ENCODE data around the gene SETD7. TPM values are rescaled to one million over a fixed set of nuclear protein-coding genes. Genes with fewer than 3 reads are reported as not detected.
A peak's percentile ranks its signal among the peaks of the same experiment; 100 is the strongest.

SETD7 gene
- total RNA-seq, 1 donor from 2014 or later = 59.0 TPM

- no peak overlapping the region for H3K27ac ChIP-seq (ENCODE audit: low read depth, low read length)
- H3K36me3 ChIP-seq (ENCODE audit: control insufficient read depth in 3 of 3, insufficient read depth in 3 of 3, low read length in 3 of 3) = no peaks in the 10 kb centered on the region
- H3K4me1 ChIP-seq (ENCODE audit: control insufficient read depth in 3 of 3, insufficient read depth in 3 of 3, low read length in 3 of 3) = peaks cover 0 to under 1% (median 0%) of the 10 kb centered on the region in 3 donors
- no peaks in the 10 kb centered on the region for H3K9me3 ChIP-seq (ENCODE audit: control insufficient read depth in 3 of 3, low read length in 3 of 3)
- H3K4me3 ChIP-seq (ENCODE audit: low read length in 3 of 3) = no peak overlapping the region
- H3K27me3 ChIP-seq (ENCODE audit: control insufficient read depth in 3 of 3, insufficient read depth in 3 of 3, low read length in 3 of 3) = no peaks in the 10 kb centered on the region
- no peak overlapping the region for H3K9ac ChIP-seq (ENCODE audit: low read depth in 1 of 3, low read length in 3 of 3)
Observed at GRCh38 chr4:139461022-139461628, 94.9 kb downstream of the SETD7 start.

- Histone ChIP-seq H3K9me3 (ENCODE audit: control insufficient read depth in 3 of 3, low read length in 3 of 3) (no peaks in the 10 kb centered on the region), H3K27ac (ENCODE audit: low read depth, low read length) (no peak overlapping the region), H3K4me1 (ENCODE audit: control insufficient read depth in 3 of 3, insufficient read depth in 3 of 3, low read length in 3 of 3) (peaks cover 0 to 6% (median 3%) of the 10 kb centered on the region in 3 donors)
Observed at GRCh38 chr4:139460565-139460964, 95.5 kb downstream of the SETD7 start.

GRCh38 chr4:139458999-139459398 is 97.0 kb downstream of the SETD7 start:
- H3K27ac ChIP-seq (ENCODE audit: low read depth, low read length) = no peak overlapping the region
- peaks cover 11 to 20% (median 18%) of the 10 kb centered on the region in 3 donors for H3K4me1 ChIP-seq (ENCODE audit: control insufficient read depth in 3 of 3, insufficient read depth in 3 of 3, low read length in 3 of 3)
- no peaks in the 10 kb centered on the region for H3K9me3 ChIP-seq (ENCODE audit: control insufficient read depth in 3 of 3, low read length in 3 of 3)
- no peak overlapping the region for H3K9ac ChIP-seq (ENCODE audit: low read depth in 1 of 3, low read length in 3 of 3)
- H3K4me3 ChIP-seq (ENCODE audit: low read length in 3 of 3) = no peak overlapping the region
- no peaks in the 10 kb centered on the region for H3K27me3 ChIP-seq (ENCODE audit: control insufficient read depth in 3 of 3, insufficient read depth in 3 of 3, low read length in 3 of 3)
- no peaks in the 10 kb centered on the region for H3K36me3 ChIP-seq (ENCODE audit: control insufficient read depth in 3 of 3, insufficient read depth in 3 of 3, low read length in 3 of 3)

More at GRCh38 chr4:139460565-139460964, 95.5 kb downstream of the SETD7 start:
- H3K9ac ChIP-seq (ENCODE audit: low read depth in 1 of 3, low read length in 3 of 3) = no peak overlapping the region
- no peaks in the 10 kb centered on the region for H3K36me3 ChIP-seq (ENCODE audit: control insufficient read depth in 3 of 3, insufficient read depth in 3 of 3, low read length in 3 of 3)
- no peak overlapping the region for H3K4me3 ChIP-seq (ENCODE audit: low read length in 3 of 3)
- H3K27me3 ChIP-seq (ENCODE audit: control insufficient read depth in 3 of 3, insufficient read depth in 3 of 3, low read length in 3 of 3) = no peaks in the 10 kb centered on the region

GRCh38 chr4:139458543-139458942 is 97.5 kb downstream of the SETD7 start:
- Histone ChIP-seq H3K27ac (ENCODE audit: low read depth, low read length) (no peak overlapping the region), H3K4me3 (ENCODE audit: low read length in 3 of 3) (no peak overlapping the region), H3K9ac (ENCODE audit: low read depth in 1 of 3, low read length in 3 of 3) (no peak overlapping the region), H3K4me1 (ENCODE audit: control insufficient read depth in 3 of 3, insufficient read depth in 3 of 3, low read length in 3 of 3) (peaks cover 11 to 20% (median 18%) of the 10 kb centered on the region in 3 donors), H3K36me3 (ENCODE audit: control insufficient read depth in 3 of 3, insufficient read depth in 3 of 3, low read length in 3 of 3) (no peaks in the 10 kb centered on the region), H3K27me3 (ENCODE audit: control insufficient read depth in 3 of 3, insufficient read depth in 3 of 3, low read length in 3 of 3) (no peaks in the 10 kb centered on the region), H3K9me3 (ENCODE audit: control insufficient read depth in 3 of 3, low read length in 3 of 3) (no peaks in the 10 kb centered on the region)

- H3K9me3 ChIP-seq (ENCODE audit: control insufficient read depth in 3 of 3, low read length in 3 of 3) = no peaks in the 10 kb centered on the region
- H3K4me1 ChIP-seq (ENCODE audit: control insufficient read depth in 3 of 3, insufficient read depth in 3 of 3, low read length in 3 of 3) = peaks cover 16 to 27% (median 27%) of the 10 kb centered on the region in 3 donors
- H3K27me3 ChIP-seq (ENCODE audit: control insufficient read depth in 3 of 3, insufficient read depth in 3 of 3, low read length in 3 of 3) = no peaks in the 10 kb centered on the region
- H3K27ac ChIP-seq (ENCODE audit: low read depth, low read length) = no peak overlapping the region
- H3K36me3 ChIP-seq (ENCODE audit: control insufficient read depth in 3 of 3, insufficient read depth in 3 of 3, low read length in 3 of 3) = no peaks in the 10 kb centered on the region
- H3K9ac ChIP-seq (ENCODE audit: low read depth in 1 of 3, low read length in 3 of 3) = no peak overlapping the region
- no peak overlapping the region for H3K4me3 ChIP-seq (ENCODE audit: low read length in 3 of 3)
Observed at GRCh38 chr4:139457318-139457717, 98.7 kb downstream of the SETD7 start.

GRCh38 chr4:139455126-139455538 is 100.9 kb downstream of the SETD7 start:
- H3K36me3 ChIP-seq (ENCODE audit: control insufficient read depth in 3 of 3, insufficient read depth in 3 of 3, low read length in 3 of 3) = no peaks in the 10 kb centered on the region
- H3K27ac ChIP-seq (ENCODE audit: low read depth, low read length) = no peak overlapping the region
- no peaks in the 10 kb centered on the region for H3K27me3 ChIP-seq (ENCODE audit: control insufficient read depth in 3 of 3, insufficient read depth in 3 of 3, low read length in 3 of 3)
- peak overlapping the region; percentile 93 to 98 (median 96) for H3K4me3 ChIP-seq (ENCODE audit: low read length in 3 of 3)
- peaks cover 16 to 28% (median 27%) of the 10 kb centered on the region in 3 donors for H3K4me1 ChIP-seq (ENCODE audit: control insufficient read depth in 3 of 3, insufficient read depth in 3 of 3, low read length in 3 of 3)
- peak overlapping the region; percentile 83 to 98 (median 88) for H3K9ac ChIP-seq (ENCODE audit: low read depth in 1 of 3, low read length in 3 of 3)
- no peaks in the 10 kb centered on the region for H3K9me3 ChIP-seq (ENCODE audit: control insufficient read depth in 3 of 3, low read length in 3 of 3)

GRCh38 chr4:139454111-139455045 is 101.6 kb downstream of the SETD7 start, which contains the start of gene RAB33B:
TSS of gene RAB33B (plus strand) at chr4:139454121. CDS start at chr4:139454196, 75 bp downstream.
- H3K27me3 ChIP-seq (ENCODE audit: control insufficient read depth in 3 of 3, insufficient read depth in 3 of 3, low read length in 3 of 3) = no peaks in the 10 kb centered on the region
- peak within 1 kb of the TSS; percentile 83 to 98 (median 88) for H3K9ac ChIP-seq (ENCODE audit: low read depth in 1 of 3, low read length in 3 of 3)
- H3K36me3 ChIP-seq (ENCODE audit: control insufficient read depth in 3 of 3, insufficient read depth in 3 of 3, low read length in 3 of 3) = no peaks in the 10 kb centered on the region
- H3K9me3 ChIP-seq (ENCODE audit: control insufficient read depth in 3 of 3, low read length in 3 of 3) = no peaks in the 10 kb centered on the region
- peak within 1 kb of the TSS; percentile 93 to 98 (median 96) for H3K4me3 ChIP-seq (ENCODE audit: low read length in 3 of 3)
- peak within 1 kb of the TSS; percentile 91 for H3K27ac ChIP-seq (ENCODE audit: low read depth, low read length)
- peaks cover 16 to 28% (median 27%) of the 10 kb centered on the region in 3 donors for H3K4me1 ChIP-seq (ENCODE audit: control insufficient read depth in 3 of 3, insufficient read depth in 3 of 3, low read length in 3 of 3)

- Histone ChIP-seq H3K27ac (ENCODE audit: low read depth, low read length) (peak overlapping the region; percentile 91), H3K4me3 (ENCODE audit: low read length in 3 of 3) (peak overlapping the region; percentile 93 to 98 (median 96)), H3K9ac (ENCODE audit: low read depth in 1 of 3, low read length in 3 of 3) (peak overlapping the region; percentile 83 to 92 (median 88)), H3K27me3 (ENCODE audit: control insufficient read depth in 3 of 3, insufficient read depth in 3 of 3, low read length in 3 of 3) (no peaks in the 10 kb centered on the region), H3K9me3 (ENCODE audit: control insufficient read depth in 3 of 3, low read length in 3 of 3) (no peaks in the 10 kb centered on the region), H3K4me1 (ENCODE audit: control insufficient read depth in 3 of 3, insufficient read depth in 3 of 3, low read length in 3 of 3) (peaks cover 16 to 28% (median 27%) of the 10 kb centered on the region in 3 donors), H3K36me3 (ENCODE audit: control insufficient read depth in 3 of 3, insufficient read depth in 3 of 3, low read length in 3 of 3) (no peaks in the 10 kb centered on the region)
Observed at GRCh38 chr4:139453371-139454110, 102.5 kb downstream of the SETD7 start.

- Histone ChIP-seq H3K36me3 (ENCODE audit: control insufficient read depth in 3 of 3, insufficient read depth in 3 of 3, low read length in 3 of 3) (no peaks in the 10 kb centered on the region), H3K9me3 (ENCODE audit: control insufficient read depth in 3 of 3, low read length in 3 of 3) (no peaks in the 10 kb centered on the region), H3K4me3 (ENCODE audit: low read length in 3 of 3) (peak overlapping the region; percentile 93 to 98 (median 96)), H3K27ac (ENCODE audit: low read depth, low read length) (peak overlapping the region; percentile 91), H3K27me3 (ENCODE audit: control insufficient read depth in 3 of 3, insufficient read depth in 3 of 3, low read length in 3 of 3) (no peaks in the 10 kb centered on the region), H3K4me1 (ENCODE audit: control insufficient read depth in 3 of 3, insufficient read depth in 3 of 3, low read length in 3 of 3) (peaks cover 16 to 28% (median 27%) of the 10 kb centered on the region in 3 donors), H3K9ac (ENCODE audit: low read depth in 1 of 3, low read length in 3 of 3) (peak overlapping the region; percentile 83 to 92 (median 88))
Observed at GRCh38 chr4:139453041-139453370, 103.0 kb downstream of the SETD7 start.
